Measurements from ENCODE around the gene ATE1.
"Not testable (repeated sequence)": the region's sequence is repeated elsewhere in the genome, so short reads cannot be mapped to it uniquely, and the experiment has no call there.

ATE1 gene

DNA sequence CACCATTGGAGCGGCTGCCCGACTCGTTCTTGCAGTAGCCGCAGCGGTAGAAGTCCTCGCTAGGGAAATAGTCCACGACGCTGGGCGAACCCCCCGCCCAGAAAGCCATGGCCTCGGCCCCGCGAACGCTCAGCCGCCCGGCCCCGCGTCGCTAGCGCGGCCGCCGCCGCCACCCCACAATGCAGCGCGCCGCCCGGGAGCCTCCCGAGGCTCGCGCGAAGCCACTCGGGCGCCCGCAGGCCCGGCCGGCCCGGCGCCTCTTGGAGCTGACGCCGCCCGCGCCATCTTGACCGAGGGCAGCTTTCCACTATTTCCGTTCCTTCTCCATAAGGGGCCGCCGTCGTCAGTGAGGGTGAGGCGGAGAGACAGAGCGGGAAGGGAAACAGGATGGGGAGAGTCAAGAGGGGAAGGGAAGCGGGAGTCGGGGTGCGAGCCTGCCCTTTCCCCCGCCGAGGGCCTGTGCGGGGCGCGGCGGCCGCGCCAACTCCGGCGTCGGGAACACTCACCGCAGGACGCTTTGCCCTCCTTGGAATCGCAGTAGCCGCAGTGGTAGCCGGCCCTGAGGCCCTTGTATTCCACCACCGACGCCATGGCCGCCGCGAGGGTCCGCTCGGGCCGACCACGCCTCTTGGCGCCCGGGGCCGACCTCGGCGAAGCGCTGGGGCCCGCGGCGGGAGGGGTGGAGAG lies at the start of gene ATE1:
Gene ATE1, minus strand, starts transcription at position 191 of the 687 bp plus-strand sequence. Its CDS starts 82 bp downstream, at position 109.
- Histone ChIP-seq H3K4me3 (ENCODE audit: low read depth in 1 of 5, low read length in 5 of 5) (peak within 1 kb of the TSS; percentile 88 to 93 (median 91)), H3K27me3 (ENCODE audit: control insufficient read depth in 5 of 5, insufficient read depth in 4 of 5, low read length in 5 of 5) (no peaks in the 10 kb centered on the region), H3K36me3 (ENCODE audit: control insufficient read depth in 5 of 5, insufficient read depth in 5 of 5, low read length in 5 of 5) (peaks cover 0 to 5% (median 0%) of the 10 kb centered on the region in 5 donors), H3K27ac (ENCODE audit: low read depth, low read length) (peak within 1 kb of the TSS; percentile 97), H3K9ac (ENCODE audit: low read length in 5 of 5) (peak within 1 kb of the TSS; percentile 77 to 98 (median 96)), H3K9me3 (ENCODE audit: control insufficient read depth in 5 of 5, low read length in 5 of 5) (no peaks in the 10 kb centered on the region), H3K4me1 (ENCODE audit: control insufficient read depth in 5 of 5, insufficient read depth in 5 of 5, low read length in 5 of 5) (peaks cover 2 to 24% (median 18%) of the 10 kb centered on the region in 5 donors)

DNA sequence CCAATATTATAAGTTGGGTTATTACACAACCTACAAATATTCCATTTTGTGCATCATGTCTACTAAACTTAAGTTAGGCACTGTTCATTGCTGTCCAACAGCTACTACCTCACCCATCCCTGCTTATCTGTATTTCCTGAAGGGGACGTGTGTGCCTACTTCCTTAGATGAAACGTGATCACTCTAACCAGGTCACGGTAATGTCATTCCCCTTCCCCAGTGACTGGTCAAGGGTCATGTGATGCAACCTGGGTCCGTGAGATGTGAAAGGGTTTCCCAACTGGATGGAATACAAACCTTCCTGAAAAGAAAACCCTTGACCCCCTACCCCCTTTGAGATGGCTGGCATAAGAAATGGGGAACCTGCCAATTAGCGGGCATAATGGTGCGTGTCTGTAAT lies 48.8 kb upstream of the ATE1 start:
- H3K4me1 ChIP-seq (ENCODE audit: control insufficient read depth in 5 of 5, insufficient read depth in 5 of 5, low read length in 5 of 5): peaks cover 7 to 32% (median 28%) of the 10 kb centered on the region in 5 donors
- H3K27me3 ChIP-seq (ENCODE audit: control insufficient read depth in 5 of 5, insufficient read depth in 4 of 5, low read length in 5 of 5): no peaks in the 10 kb centered on the region
- no peak overlapping the region for H3K27ac ChIP-seq (ENCODE audit: low read depth, low read length)
- H3K4me3 ChIP-seq (ENCODE audit: low read depth in 1 of 5, low read length in 5 of 5): no peak overlapping the region
- H3K9me3 ChIP-seq (ENCODE audit: control insufficient read depth in 5 of 5, low read length in 5 of 5): no peaks in the 10 kb centered on the region
- H3K9ac ChIP-seq (ENCODE audit: low read length in 5 of 5): no peak overlapping the region
- H3K36me3 ChIP-seq (ENCODE audit: control insufficient read depth in 5 of 5, insufficient read depth in 5 of 5, low read length in 5 of 5): peaks cover 0 to 4% (median under 1%) of the 10 kb centered on the region in 5 donors

DNA sequence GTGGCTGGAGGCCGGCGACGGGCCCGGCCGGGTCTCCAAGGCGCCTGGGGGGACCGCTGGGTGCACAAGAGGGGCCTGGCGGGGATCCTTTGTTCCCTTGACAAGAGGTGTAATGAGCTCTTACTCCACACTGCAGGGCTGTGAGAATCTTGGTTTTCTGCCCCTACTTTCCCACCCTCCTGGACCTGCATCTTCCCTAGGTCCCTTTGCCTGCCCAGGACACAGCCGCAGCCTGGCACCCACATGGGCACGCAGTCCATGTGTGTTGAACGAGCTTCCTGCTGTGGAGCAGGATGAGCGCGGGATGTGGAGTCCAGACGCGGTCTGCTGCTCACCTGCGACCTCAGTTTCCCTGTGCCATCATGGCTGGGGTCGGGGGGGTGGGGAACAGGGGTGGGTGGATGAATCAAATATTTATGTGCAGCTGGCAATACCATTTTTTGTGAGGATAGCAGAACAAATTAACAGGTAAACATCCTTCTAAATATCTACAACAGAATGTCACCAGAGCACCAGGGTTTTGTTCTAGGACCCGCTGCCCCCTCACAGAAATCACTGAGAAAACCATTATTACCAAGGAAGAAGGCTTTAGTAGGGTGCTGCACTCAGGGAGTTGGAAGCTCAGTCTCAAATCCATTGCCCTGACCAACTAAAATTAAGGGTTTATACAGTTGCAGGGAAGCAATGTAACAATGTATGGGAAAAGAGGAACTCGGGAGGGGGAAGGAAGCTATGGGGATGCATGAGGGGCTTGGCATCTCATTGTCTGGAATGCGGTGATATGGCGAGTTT lies 47.7 kb upstream of the ATE1 start:
- Histone ChIP-seq H3K4me3 (ENCODE audit: low read depth in 1 of 5, low read length in 5 of 5) (peak overlapping the region; percentile 48 to 89 (median 83)), H3K36me3 (ENCODE audit: control insufficient read depth in 5 of 5, insufficient read depth in 5 of 5, low read length in 5 of 5) (peaks cover 0 to 11% (median 4%) of the 10 kb centered on the region in 5 donors), H3K4me1 (ENCODE audit: control insufficient read depth in 5 of 5, insufficient read depth in 5 of 5, low read length in 5 of 5) (peaks cover 7 to 39% (median 28%) of the 10 kb centered on the region in 5 donors), H3K9ac (ENCODE audit: low read length in 5 of 5) (peak overlapping the region in 3 of 5 donors; percentile 79 to 90 (median 80)), H3K27ac (ENCODE audit: low read depth, low read length) (peak overlapping the region; percentile 88), H3K9me3 (ENCODE audit: control insufficient read depth in 5 of 5, low read length in 5 of 5) (no peaks in the 10 kb centered on the region), H3K27me3 (ENCODE audit: control insufficient read depth in 5 of 5, insufficient read depth in 4 of 5, low read length in 5 of 5) (no peaks in the 10 kb centered on the region)

DNA sequence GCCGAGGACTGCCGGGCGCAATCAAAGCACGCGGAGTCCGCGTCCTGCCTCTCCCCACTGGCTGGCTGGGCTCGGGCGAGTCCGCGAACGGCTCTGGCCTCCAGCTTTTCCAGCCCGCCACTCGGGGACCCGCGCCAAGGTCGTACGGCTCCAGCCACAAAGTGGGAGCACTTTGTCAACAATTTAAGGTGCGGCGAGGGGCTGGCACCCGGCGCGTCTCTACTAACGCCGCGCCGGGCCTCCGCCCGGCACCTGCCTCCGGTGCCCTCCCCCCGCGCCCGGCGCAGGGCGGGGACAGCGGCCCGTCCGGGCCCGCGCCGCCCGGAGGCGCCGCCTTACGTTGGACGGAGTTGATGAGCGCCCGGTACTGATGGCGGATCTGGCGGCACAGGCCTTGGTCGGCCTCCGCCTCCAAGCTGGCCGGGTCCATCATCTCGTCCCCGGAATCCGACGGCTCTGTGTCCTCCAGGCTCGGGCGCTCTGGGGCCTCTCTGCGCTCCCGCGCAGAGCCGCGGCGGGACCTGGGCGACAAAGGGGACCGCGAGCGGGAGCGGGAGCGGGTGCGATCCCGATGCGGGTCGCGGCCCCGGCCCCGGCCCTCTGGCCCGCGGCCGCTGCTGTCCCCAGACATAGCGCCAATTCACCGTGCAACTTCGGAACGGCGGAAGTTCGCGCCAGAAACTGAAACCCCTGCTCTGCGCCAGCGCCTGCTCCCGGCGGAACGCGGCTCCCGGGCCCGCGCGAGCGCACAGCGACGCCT lies 46.9 kb upstream of the ATE1 start, which contains the start of gene NSMCE4A:
Gene NSMCE4A, minus strand, starts transcription at position 683 of the 760 bp plus-strand sequence. Its CDS starts 52 bp downstream, at position 631.
- Histone ChIP-seq H3K4me3 (ENCODE audit: low read depth in 1 of 5, low read length in 5 of 5) (peak within 1 kb of the TSS; percentile 67 to 89 (median 83)), H3K9me3 (ENCODE audit: control insufficient read depth in 5 of 5, low read length in 5 of 5) (no peaks in the 10 kb centered on the region), H3K27ac (ENCODE audit: low read depth, low read length) (peak within 1 kb of the TSS; percentile 88), H3K36me3 (ENCODE audit: control insufficient read depth in 5 of 5, insufficient read depth in 5 of 5, low read length in 5 of 5) (peaks cover 0 to 16% (median 6%) of the 10 kb centered on the region in 5 donors), H3K4me1 (ENCODE audit: control insufficient read depth in 5 of 5, insufficient read depth in 5 of 5, low read length in 5 of 5) (peaks cover 7 to 40% (median 28%) of the 10 kb centered on the region in 5 donors), H3K27me3 (ENCODE audit: control insufficient read depth in 5 of 5, insufficient read depth in 4 of 5, low read length in 5 of 5) (no peaks in the 10 kb centered on the region), H3K9ac (ENCODE audit: low read length in 5 of 5) (peak within 1 kb of the TSS; percentile 73 to 90 (median 80))

DNA sequence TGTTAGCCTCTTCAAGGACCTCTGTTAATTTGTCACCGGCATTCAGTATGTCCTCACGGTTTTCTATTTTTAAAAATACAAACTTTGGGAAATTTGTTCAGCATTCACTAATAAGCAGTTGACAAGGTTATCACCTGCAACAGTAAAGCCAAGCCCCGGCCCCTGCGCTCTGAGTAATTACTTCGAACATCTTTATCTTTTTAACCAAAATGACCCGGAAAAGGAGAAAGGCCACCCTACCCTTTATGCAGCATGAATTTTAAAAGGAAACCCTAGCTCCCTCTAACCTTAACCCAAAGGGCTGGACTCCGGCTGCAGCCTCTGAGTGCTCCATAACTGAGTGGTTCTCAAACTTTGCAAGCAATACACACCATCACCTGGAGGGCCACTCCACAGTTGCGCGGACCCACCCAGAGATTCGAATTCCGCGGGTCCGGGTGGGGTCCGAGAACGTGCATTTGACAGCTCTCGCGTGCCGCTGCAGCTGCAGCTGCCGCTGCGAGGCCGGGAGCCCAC lies 46.2 kb upstream of the ATE1 start:
- Histone ChIP-seq H3K27me3 (ENCODE audit: control insufficient read depth in 5 of 5, insufficient read depth in 4 of 5, low read length in 5 of 5) (no peaks in the 10 kb centered on the region), H3K36me3 (ENCODE audit: control insufficient read depth in 5 of 5, insufficient read depth in 5 of 5, low read length in 5 of 5) (peaks cover 0 to 16% (median 8%) of the 10 kb centered on the region in 5 donors), H3K27ac (ENCODE audit: low read depth, low read length) (peak overlapping the region; percentile 88), H3K9me3 (ENCODE audit: control insufficient read depth in 5 of 5, low read length in 5 of 5) (no peaks in the 10 kb centered on the region), H3K9ac (ENCODE audit: low read length in 5 of 5) (peak overlapping the region; percentile 73 to 90 (median 79)), H3K4me1 (ENCODE audit: control insufficient read depth in 5 of 5, insufficient read depth in 5 of 5, low read length in 5 of 5) (peaks cover 7 to 40% (median 28%) of the 10 kb centered on the region in 5 donors), H3K4me3 (ENCODE audit: low read depth in 1 of 5, low read length in 5 of 5) (peak overlapping the region; percentile 67 to 89 (median 83))

DNA sequence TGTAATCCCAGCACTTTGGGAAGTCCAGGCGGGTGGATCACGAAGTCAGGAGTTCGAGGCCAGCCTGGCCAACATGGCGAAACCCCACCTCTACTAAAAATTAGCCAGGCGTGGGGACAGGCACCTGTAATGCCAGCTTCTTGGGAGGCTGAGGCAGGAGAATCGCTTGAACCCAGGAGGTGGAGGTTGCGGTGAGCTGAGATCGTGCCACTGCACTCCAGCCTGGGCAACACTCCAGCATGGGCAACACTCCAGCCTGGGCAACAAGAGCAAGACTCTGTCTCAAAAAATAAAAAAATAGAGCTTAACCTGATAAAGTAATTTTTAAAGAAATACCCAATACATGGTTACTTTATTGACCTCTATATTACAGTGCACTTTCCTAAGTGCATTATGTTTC lies 41.3 kb upstream of the ATE1 start:
- H3K9me3 ChIP-seq (ENCODE audit: control insufficient read depth in 5 of 5, low read length in 5 of 5); H3K4me3 ChIP-seq (ENCODE audit: low read depth in 1 of 5, low read length in 5 of 5); H3K27ac ChIP-seq (ENCODE audit: low read depth, low read length); H3K9ac ChIP-seq (ENCODE audit: low read length in 5 of 5); H3K27me3 ChIP-seq (ENCODE audit: control insufficient read depth in 5 of 5, insufficient read depth in 4 of 5, low read length in 5 of 5): not testable (repeated sequence)
- peaks cover 5 to 31% (median 16%) of the 10 kb centered on the region in 5 donors for H3K4me1 ChIP-seq (ENCODE audit: control insufficient read depth in 5 of 5, insufficient read depth in 5 of 5, low read length in 5 of 5)
- H3K36me3 ChIP-seq (ENCODE audit: control insufficient read depth in 5 of 5, insufficient read depth in 5 of 5, low read length in 5 of 5): peaks cover 25 to 58% (median 45%) of the 10 kb centered on the region in 5 donors

DNA sequence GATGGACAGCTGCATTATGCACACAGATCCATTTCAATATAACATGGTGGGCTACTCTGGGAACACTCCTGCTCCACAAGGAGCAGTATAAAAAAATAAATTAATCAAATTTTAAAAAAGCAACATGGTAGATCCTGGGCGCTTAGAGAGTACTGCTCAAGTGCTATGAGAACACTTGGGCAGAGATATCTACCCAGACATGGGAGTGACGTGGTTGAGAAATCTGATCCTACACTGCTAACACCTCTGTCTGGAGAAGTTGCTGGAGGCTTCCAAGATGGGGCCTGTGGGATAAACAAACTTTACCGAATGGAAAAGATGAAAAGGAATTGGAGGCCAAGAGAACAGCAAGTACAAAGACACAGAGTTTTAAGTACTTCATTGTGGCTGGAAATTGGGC lies 38.2 kb upstream of the ATE1 start:
- no peak overlapping the region for H3K4me3 ChIP-seq (ENCODE audit: low read depth in 1 of 5, low read length in 5 of 5)
- no peak overlapping the region for H3K27ac ChIP-seq (ENCODE audit: low read depth, low read length)

DNA sequence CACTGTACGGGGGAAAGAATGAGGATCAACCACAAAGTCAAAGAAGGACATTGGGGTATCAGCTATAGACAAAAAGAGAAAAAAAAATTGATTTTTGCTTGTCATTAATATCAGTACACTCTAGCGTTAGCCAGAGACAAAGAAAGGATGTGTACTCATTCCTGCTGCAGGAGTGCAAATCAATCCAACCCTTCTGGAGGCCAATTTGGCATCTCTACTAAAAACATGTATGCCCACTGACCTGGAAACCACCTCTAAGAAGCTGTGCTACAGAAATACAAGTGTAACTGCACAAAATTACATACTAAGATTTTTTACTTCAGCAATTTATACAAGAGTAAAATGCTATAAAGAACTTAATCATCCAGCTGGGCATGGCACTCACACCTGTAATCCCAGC lies 33.6 kb upstream of the ATE1 start:
- Histone ChIP-seq H3K4me3 (ENCODE audit: low read depth in 1 of 5, low read length in 5 of 5) (no peak overlapping the region), H3K9me3 (ENCODE audit: control insufficient read depth in 5 of 5, low read length in 5 of 5) (no peaks in the 10 kb centered on the region), H3K9ac (ENCODE audit: low read length in 5 of 5) (no peak overlapping the region), H3K36me3 (ENCODE audit: control insufficient read depth in 5 of 5, insufficient read depth in 5 of 5, low read length in 5 of 5) (peaks cover 39 to 58% (median 51%) of the 10 kb centered on the region in 5 donors), H3K27ac (ENCODE audit: low read depth, low read length) (no peak overlapping the region), H3K27me3 (ENCODE audit: control insufficient read depth in 5 of 5, insufficient read depth in 4 of 5, low read length in 5 of 5) (no peaks in the 10 kb centered on the region), H3K4me1 (ENCODE audit: control insufficient read depth in 5 of 5, insufficient read depth in 5 of 5, low read length in 5 of 5) (no peaks in the 10 kb centered on the region)

More for the DNA sequence above, 38.2 kb upstream of the ATE1 start:
- peaks cover 0 to 7% (median 0%) of the 10 kb centered on the region in 5 donors for H3K4me1 ChIP-seq (ENCODE audit: control insufficient read depth in 5 of 5, insufficient read depth in 5 of 5, low read length in 5 of 5)
- no peaks in the 10 kb centered on the region for H3K27me3 ChIP-seq (ENCODE audit: control insufficient read depth in 5 of 5, insufficient read depth in 4 of 5, low read length in 5 of 5)
- peaks cover 30 to 62% (median 52%) of the 10 kb centered on the region in 5 donors for H3K36me3 ChIP-seq (ENCODE audit: control insufficient read depth in 5 of 5, insufficient read depth in 5 of 5, low read length in 5 of 5)
- H3K9me3 ChIP-seq (ENCODE audit: control insufficient read depth in 5 of 5, low read length in 5 of 5): no peaks in the 10 kb centered on the region
- H3K9ac ChIP-seq (ENCODE audit: low read length in 5 of 5): no peak overlapping the region

DNA sequence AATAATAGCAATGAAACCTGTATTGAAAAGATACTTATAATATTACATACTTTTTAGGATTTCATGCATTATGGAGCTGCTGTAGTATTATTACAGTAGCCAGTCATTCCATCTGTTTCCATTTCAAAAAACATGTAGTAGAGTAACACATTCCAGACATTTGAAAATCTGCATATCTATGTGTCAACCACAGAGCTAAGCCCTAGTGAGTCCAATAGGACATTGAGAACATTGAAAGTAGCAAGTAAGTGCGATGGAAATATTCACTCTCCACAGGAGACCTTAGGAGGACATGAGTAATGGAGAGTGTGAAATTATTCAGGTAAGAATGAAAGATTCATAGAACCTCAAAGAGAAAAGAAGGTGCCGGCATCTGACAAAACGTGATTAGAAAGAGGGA lies 31.8 kb upstream of the ATE1 start:
- Histone ChIP-seq H3K9ac (ENCODE audit: low read length in 5 of 5) (no peak overlapping the region), H3K4me3 (ENCODE audit: low read depth in 1 of 5, low read length in 5 of 5) (no peak overlapping the region), H3K27ac (ENCODE audit: low read depth, low read length) (no peak overlapping the region), H3K4me1 (ENCODE audit: control insufficient read depth in 5 of 5, insufficient read depth in 5 of 5, low read length in 5 of 5) (no peaks in the 10 kb centered on the region), H3K36me3 (ENCODE audit: control insufficient read depth in 5 of 5, insufficient read depth in 5 of 5, low read length in 5 of 5) (peaks cover 34 to 51% (median 42%) of the 10 kb centered on the region in 5 donors), H3K9me3 (ENCODE audit: control insufficient read depth in 5 of 5, low read length in 5 of 5) (no peaks in the 10 kb centered on the region), H3K27me3 (ENCODE audit: control insufficient read depth in 5 of 5, insufficient read depth in 4 of 5, low read length in 5 of 5) (no peaks in the 10 kb centered on the region)

Measured in subcutaneous abdominal adipose tissue (tissue), 5 donors.